ENCODE results near the gene CERS6. TPM values are rescaled to one million over a fixed set of nuclear protein-coding genes. Genes with fewer than 3 reads are reported as not detected.

Gene CERS6
- polyA plus RNA-seq, 3 donors = 7.6 to 17.7 (median 15.6) TPM

GRCh38 chr2:168666339-168666738 is 210.3 kb downstream of the CERS6 start:
- no peak for TF ChIP-seq CTCF (IDR thresholded peaks at IDR 0.05)
- WGBS (ENCODE audit: insufficient coverage) = no CpG with 5 or more reads among the region's 1 CpG
- H3K4me3 ChIP-seq (replicated peaks in 1 of 3; ENCODE audit: low read depth in 2 of 3, low read length in 3 of 3) = no peak overlapping the region

GRCh38 chr2:168667156-168667555 is 211.1 kb downstream of the CERS6 start:
- no peak overlapping the region for H3K9ac ChIP-seq (ENCODE audit: insufficient read depth, low read length, poor library complexity, severe bottlenecking)
- Mint-ChIP-seq H3K4me1 (peaks cover 13% of the 10 kb centered on the region), H3K4me3 (no peak overlapping the region), H3K27ac (no peak overlapping the region), H3K9me3 (no peaks in the 10 kb centered on the region), H3K27me3 (ENCODE audit: low read depth in 3 of 3) (peaks cover 0 to under 1% (median 0%) of the 10 kb centered on the region in 3 donors), H3K36me3 (peaks cover 7 to 17% of the 10 kb centered on the region in 2 donors)
- H3K79me2 ChIP-seq (ENCODE audit: insufficient read depth, low read length) = peaks cover 6% of the 10 kb centered on the region
- peaks cover 3 to 8% of the 10 kb centered on the region in 2 donors for H3K36me3 ChIP-seq (replicated peaks in 1 of 2; ENCODE audit: control insufficient read depth in 1 of 2, insufficient read depth in 2 of 2, low read length in 2 of 2)
- no peak for TF ChIP-seq CTCF (IDR thresholded peaks at IDR 0.05)
- H3K4me2 ChIP-seq (replicated peaks; ENCODE audit: extremely low read depth, low read length, poor library complexity, severe bottlenecking) = no peak overlapping the region
- no peak overlapping the region for H3K4me3 ChIP-seq (replicated peaks in 1 of 3; ENCODE audit: low read depth in 2 of 3, low read length in 3 of 3)
- H2AFZ ChIP-seq (ENCODE audit: insufficient read depth, low read depth, low read length, poor library complexity, severe bottlenecking) = no peak overlapping the region
- H4K20me1 ChIP-seq (ENCODE audit: insufficient read depth, low read length) = peaks cover 5% of the 10 kb centered on the region
- no peak overlapping the region for H3K27ac ChIP-seq (ENCODE audit: low read depth in 1 of 2, low read length in 2 of 2)
- no peaks in the 10 kb centered on the region for H3K27me3 ChIP-seq (ENCODE audit: control insufficient read depth in 2 of 2, insufficient read depth in 2 of 2, low read length in 2 of 2)
- H3K4me1 ChIP-seq (ENCODE audit: control insufficient read depth in 1 of 2, insufficient read depth in 2 of 2, low read length in 2 of 2) = no peaks in the 10 kb centered on the region
- WGBS (ENCODE audit: insufficient coverage) = no CpG with 5 or more reads among the region's 3 CpGs
- intact Hi-C loops (cut with micrococcal nuclease) = no loop called here
- no peak for DNase-seq
- H3K9me3 ChIP-seq (replicated peaks in 1 of 2; ENCODE audit: control insufficient read depth in 1 of 2, insufficient read depth in 1 of 2, low read length in 2 of 2) = no peaks in the 10 kb centered on the region

More at GRCh38 chr2:168666339-168666738, 210.3 kb downstream of the CERS6 start:
- Histone ChIP-seq H3K9ac (ENCODE audit: insufficient read depth, low read length, poor library complexity, severe bottlenecking) (no peak overlapping the region), H3K4me2 (replicated peaks; ENCODE audit: extremely low read depth, low read length, poor library complexity, severe bottlenecking) (no peak overlapping the region), H3K27ac (ENCODE audit: low read depth in 1 of 2, low read length in 2 of 2) (no peak overlapping the region), H3K36me3 (replicated peaks in 1 of 2; ENCODE audit: control insufficient read depth in 1 of 2, insufficient read depth in 2 of 2, low read length in 2 of 2) (peaks cover 3 to 8% of the 10 kb centered on the region in 2 donors), H3K4me1 (ENCODE audit: control insufficient read depth in 1 of 2, insufficient read depth in 2 of 2, low read length in 2 of 2) (no peaks in the 10 kb centered on the region), H3K27me3 (ENCODE audit: control insufficient read depth in 2 of 2, insufficient read depth in 2 of 2, low read length in 2 of 2) (no peaks in the 10 kb centered on the region), H3K79me2 (ENCODE audit: insufficient read depth, low read length) (peaks cover 6% of the 10 kb centered on the region), H3K9me3 (replicated peaks in 1 of 2; ENCODE audit: control insufficient read depth in 1 of 2, insufficient read depth in 1 of 2, low read length in 2 of 2) (no peaks in the 10 kb centered on the region), H2AFZ (ENCODE audit: insufficient read depth, low read depth, low read length, poor library complexity, severe bottlenecking) (no peak overlapping the region), H4K20me1 (ENCODE audit: insufficient read depth, low read length) (peaks cover 4% of the 10 kb centered on the region)
- Mint-ChIP-seq H3K27me3 (ENCODE audit: low read depth in 3 of 3) (peaks cover 0 to 1% (median 0%) of the 10 kb centered on the region in 3 donors), H3K4me3 (no peak overlapping the region), H3K9me3 (no peaks in the 10 kb centered on the region), H3K36me3 (peaks cover 7 to 17% of the 10 kb centered on the region in 2 donors), H3K27ac (no peak overlapping the region), H3K4me1 (peaks cover 12% of the 10 kb centered on the region)
- DNase-seq = no peak
- intact Hi-C loops (cut with micrococcal nuclease) = no loop called here
